ENCODE results near the gene PNPLA6.
"Not testable (repeated sequence)": the region's sequence is repeated elsewhere in the genome, so short reads cannot be mapped to it uniquely, and the experiment has no call there.

The PNPLA6 gene

DNA sequence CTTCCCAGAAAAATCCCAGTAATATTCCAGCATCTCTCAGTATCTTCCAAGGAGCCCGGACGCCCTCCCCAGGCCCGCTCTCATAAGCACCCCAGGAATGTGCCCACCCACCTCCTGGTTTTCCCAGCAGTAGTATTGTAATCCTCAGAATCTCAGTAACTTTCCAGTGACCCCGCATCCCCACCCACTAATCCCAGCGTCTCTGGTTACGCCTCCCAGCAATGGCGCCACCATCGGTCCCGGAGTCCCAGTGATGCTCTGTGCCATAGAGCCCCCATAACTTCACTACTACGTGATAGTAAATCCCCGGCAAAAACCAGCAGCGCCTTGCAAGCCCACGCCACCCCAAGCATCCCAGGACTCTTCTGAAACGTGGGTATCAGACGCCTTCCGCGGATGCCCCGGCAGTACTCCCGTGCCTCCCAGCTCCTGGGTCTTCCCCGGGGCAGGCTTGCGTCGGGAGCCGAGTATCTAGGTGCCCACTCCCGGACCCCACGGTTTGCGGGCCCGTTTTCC lies 928 bp upstream of the PNPLA6 start:
- peak; percentile 21 for DNase-seq

DNA sequence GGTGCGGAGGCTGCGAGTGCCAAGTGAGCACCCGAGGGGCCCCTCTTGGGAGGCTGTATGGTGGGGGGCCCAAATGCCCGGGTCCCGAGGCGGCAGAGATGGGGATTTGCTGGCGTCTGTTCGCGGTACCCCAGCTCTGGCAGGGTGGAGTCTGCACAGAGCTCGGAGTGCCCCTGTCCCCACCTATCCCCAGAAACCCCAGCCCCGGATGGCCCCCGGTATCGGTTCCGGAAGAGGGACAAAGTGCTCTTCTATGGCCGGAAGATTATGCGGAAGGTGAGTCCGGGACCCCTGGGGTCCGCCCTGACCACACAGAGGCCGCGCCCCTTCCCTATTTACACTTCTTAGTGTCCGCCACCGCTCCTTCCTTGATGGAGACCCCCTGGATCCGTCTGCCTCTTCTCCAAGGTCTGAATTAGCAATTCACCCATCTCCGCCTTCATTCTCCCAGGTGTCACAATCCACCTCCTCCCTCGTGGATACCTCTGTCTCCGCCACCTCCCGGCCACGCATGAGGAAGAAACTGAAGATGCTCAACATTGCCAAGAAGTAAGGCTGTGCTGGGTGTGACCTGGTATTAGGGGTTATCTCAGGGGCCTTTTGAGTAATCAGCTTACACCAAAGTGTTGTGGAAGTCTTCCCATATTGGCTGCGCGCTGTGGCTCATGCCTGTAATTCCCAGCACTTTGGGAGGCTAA lies 630 bp downstream of the PNPLA6 start:
- no peak for DNase-seq

DNA sequence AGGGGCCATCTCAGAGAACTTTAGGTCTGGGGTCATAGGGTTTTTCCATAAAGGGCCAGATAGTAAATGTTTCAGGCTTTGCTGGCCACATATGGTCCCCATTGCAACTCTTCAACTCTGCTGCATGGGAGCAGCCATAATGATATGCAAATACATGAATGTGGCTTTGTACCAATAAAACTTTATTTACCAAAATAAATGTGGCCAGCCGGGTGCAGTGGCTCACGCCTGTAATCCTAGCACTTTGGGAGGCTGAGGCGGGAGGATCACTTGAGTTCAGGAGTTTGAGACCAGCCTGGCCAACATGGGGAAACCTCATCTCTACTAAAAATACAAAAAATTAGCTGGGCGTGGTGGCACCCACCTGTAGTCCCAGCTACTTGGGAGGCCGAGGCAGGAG lies 3.5 kb downstream of the PNPLA6 start:
- DNase-seq, result not testable (repeated sequence)

DNA sequence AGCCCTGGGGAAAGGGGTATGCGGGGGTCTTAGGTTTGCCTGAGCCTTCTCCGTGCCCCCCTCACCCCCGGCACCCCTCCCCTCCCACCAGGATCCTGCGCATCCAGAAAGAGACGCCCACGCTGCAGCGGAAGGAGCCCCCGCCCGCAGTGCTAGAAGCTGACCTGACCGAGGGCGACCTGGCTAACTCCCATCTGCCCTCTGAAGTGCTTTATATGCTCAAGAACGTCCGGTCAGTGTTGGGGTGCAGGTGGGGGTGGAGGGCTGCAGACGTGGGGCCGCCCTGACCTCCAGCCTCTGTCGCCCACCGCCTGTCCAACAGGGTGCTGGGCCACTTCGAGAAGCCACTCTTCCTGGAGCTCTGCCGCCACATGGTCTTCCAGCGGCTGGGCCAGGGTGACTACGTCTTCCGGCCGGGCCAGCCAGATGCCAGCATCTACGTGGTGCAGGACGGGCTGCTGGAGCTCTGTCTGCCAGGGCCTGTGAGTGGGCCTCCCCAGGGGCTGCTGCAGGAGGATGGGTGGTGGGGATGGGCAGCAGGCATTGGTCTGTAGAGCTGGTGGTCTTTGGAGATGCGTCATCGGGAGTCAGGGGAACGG lies 4.4 kb downstream of the PNPLA6 start:
- DNase-seq, result no peak

DNA sequence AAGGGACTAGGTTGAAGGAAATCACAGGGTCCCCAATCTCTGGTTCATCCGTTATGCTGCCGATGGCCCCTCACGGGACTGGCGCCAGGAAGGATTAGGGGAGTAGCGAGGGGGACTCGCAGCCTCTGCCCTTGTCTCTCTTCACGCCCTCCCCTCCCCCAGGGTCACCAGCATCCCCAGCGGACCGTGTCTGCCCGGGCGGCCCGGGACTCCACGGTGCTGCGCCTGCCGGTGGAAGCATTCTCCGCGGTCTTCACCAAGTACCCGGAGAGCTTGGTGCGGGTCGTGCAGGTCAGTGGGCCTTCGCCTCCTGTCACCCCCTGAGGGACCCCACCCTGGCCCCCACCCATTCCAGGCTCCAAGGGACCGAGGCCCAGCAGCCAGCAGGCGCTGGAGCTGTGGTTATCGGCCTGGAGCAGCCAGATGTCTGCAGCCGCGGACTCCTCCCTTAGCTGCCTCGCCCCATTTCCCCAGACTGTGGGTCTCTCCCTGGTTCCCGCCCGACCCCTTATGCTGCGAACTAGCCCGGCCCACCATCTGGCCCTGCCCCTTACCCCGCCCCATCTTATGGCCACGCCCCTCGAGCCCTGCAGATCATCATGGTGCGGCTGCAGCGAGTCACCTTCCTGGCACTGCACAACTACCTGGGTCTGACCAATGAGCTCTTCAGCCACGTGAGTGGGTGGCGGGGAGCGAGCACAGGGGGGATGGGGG lies 5.4 kb downstream of the PNPLA6 start:
- DNase-seq, result no peak

DNA sequence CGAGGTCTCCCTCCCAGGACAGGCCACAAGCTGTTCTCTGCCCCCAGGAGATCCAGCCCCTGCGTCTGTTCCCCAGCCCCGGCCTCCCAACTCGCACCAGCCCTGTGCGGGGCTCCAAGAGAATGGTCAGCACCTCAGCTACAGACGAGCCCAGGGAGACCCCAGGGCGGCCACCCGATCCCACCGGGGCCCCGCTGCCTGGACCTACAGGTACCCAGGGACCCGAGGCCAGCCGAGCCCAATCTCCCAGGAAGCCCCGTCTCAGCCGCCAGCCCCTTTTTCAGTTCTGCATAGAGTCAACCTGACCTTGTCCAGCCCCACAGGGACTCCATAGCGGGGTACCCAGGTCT lies 5.9 kb downstream of the PNPLA6 start:
- DNase-seq, result no peak

DNA sequence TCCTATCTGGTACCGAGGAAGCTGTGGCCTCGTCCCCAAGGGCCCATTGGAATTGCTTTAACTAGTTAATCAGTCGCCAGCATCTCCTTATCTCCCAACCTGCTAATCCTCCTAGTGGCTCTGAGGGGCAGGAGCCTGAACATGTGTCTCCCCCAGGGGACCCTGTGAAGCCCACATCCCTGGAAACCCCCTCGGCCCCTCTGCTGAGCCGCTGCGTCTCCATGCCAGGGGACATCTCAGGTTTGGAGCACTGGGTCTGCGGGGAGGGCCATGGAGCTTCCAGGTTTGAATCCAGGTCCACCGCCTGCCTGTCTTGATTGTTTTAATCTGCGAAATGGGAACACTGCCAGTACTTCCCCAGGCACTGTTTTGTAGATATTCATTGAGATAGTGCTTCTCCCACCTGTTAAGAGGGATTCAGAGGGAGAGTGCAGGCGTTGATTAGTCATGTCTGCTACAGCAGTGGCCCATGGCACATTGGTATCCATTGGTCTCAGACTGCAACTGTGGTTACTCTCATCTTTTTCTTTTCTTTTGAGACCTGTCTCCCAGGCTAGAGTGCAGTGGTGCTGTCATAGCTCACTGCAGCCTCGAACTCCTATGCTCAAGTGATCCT lies 6.4 kb downstream of the PNPLA6 start:
- no peak for DNase-seq

DNA sequence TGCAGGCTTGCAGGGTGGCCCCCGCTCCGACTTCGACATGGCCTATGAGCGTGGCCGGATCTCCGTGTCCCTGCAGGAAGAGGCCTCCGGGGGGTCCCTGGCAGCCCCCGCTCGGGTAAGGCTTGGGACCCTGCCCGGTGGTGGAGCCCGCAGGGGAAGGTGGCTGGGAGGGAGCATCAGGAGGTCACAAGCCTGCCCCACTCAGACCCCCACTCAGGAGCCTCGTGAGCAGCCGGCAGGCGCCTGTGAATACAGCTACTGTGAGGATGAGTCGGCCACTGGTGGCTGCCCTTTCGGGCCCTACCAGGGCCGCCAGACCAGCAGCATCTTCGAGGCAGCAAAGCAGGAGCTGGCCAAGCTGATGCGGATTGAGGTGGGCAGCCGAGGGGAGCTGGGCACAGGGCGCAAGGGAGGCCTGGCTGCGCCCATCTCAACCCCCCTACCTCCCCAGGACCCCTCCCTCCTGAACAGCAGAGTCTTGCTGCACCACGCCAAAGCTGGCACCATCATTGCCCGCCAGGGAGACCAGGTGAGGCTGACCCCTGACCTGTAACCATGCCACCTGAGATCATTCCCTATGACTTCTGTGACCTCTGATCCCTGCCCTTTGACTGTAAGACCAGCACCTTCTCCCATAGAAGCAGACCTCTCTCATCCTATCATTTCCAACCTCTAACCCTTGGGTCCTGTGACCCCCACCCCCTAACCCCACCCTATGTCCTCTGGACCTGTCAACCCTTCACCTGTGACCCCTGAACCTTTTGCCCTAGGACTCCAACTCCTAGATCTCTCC lies 7.2 kb downstream of the PNPLA6 start:
- DNase-seq, result no peak

DNA sequence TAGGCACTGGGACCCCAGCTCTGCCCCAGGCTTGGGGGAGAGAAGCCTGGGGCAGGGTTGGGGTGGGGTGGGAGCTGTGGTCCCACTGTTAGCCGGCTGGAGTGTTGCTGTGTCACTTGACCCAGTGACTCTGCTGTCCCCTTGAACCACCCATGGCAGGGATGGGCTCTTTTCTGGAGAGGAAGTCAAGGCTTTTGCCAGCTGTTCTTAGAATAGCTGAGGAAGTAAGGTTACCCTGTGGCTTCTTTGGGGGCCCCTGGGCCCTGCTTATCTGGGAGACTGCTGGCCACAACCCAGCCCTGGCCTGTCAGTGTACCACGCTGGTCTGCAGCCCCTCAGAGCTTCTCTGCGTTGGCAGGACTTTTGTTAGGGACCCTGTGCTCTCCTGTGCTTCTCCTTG lies 9.1 kb downstream of the PNPLA6 start:
- DNase-seq, result no peak

DNA sequence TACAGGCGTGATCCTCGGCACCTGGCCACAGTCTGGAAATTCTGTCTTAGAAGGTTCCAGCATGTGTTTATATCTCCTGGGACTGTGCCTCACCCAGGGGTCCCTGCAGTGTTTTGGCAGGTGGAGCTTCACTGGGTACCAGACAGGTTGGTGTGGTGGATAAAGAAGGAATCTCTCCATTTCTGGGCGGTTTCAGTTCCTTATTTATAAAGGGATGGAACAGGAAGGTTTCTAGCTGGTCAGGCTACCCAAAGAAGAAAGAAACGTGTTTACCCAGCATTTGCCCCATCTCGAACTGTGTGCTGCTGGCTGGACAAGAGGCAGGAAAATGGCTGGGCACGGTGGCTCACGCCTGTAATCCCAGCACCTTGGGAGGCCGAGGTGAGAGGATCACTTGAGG lies 9.8 kb downstream of the PNPLA6 start:
- DNase-seq, result no peak

DNA sequence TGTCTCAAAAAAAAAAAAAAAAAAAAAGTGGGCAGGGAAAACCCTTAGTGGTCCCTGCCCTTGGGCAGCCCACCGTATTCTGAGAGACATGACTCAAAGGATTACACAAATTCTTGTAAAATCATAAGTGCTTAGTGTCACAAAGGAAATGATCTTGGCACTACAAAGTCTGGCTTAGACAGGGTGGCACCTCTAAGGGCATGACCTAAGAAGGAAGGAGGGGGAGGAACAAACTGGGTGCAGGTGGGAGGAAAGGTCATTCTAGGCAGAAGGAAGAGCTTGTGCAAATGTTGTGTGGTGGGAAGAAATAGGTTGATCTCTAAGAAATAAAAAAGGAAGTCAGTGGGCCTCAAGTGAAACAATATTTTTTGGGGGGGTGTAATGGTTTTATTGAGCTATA lies 10.4 kb downstream of the PNPLA6 start:
- no peak for DNase-seq

DNA sequence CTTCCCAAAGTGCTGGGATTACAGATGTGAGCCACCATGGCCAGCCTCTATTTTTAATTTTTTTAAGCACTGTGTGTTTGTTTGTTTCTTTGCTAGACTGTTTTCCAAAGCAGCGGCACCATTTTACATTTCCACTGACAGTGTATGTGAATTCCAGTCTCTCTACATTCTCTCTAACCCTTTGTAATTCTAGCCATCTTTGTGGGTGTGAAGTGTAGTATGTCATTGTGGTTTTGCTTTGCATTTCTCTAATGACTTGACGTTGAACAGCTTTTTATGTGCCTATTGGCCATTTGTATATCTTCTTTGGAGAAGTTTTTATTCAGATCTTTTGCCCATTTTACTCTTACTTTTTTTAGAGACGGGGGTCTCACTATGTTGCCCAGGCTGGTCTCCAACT lies 11.6 kb downstream of the PNPLA6 start:
- DNase-seq, result no peak

DNA sequence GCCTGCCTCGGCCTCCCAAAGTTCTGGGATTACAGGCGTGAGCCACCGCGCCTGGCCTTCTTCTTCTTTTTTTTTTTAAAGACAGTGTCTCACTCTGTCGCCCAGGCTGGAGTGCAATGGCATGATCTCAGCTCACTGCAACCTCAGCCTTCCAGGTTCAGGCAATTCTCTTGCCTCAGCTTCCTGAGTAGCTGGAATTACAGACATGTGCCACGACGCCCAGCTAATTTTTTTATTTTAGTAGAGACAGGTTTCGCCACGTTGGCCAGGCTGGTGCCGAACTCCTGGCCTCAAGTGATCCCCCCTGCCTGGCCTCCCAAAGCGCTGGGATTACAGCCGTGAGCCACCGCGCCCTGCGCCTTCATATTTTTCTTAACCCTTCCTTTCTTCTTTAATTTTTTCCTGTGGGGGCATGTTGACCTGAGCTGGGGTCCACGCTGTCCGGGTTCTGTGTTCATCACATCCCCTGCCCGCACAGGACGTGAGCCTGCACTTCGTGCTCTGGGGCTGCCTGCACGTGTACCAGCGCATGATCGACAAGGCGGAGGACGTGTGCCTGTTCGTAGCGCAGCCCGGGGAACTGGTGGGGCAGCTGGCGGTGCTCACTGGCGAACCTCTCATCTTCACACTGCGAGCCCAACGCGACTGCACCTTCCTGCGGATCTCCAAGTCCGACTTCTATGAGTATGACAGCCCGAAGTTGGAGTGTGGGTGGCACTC lies 14.1 kb downstream of the PNPLA6 start:
- DNase-seq, result no peak

DNA sequence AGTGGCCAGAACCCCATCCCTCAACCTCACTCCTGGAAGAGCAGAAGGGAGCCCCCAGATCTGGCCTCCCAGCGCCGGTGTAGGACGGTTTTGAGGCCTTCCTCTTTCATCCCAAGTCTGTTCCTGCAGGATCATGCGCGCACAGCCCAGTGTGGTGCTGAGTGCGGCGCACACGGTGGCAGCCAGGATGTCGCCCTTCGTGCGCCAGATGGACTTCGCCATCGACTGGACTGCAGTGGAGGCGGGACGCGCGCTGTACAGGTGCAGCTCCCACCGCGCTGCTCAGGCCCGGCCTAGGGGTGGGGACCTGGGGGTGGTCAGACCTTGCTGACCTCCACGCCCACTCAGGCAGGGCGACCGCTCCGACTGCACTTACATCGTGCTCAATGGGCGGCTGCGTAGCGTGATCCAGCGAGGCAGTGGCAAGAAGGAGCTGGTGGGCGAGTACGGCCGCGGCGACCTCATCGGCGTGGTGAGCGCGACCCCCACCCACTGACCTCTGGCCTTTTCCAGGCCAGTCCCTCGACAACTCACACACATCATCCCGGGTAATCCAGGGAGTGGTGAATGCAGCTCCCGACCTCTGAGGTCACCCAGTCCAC lies 14.8 kb downstream of the PNPLA6 start:
- DNase-seq, result no peak

DNA sequence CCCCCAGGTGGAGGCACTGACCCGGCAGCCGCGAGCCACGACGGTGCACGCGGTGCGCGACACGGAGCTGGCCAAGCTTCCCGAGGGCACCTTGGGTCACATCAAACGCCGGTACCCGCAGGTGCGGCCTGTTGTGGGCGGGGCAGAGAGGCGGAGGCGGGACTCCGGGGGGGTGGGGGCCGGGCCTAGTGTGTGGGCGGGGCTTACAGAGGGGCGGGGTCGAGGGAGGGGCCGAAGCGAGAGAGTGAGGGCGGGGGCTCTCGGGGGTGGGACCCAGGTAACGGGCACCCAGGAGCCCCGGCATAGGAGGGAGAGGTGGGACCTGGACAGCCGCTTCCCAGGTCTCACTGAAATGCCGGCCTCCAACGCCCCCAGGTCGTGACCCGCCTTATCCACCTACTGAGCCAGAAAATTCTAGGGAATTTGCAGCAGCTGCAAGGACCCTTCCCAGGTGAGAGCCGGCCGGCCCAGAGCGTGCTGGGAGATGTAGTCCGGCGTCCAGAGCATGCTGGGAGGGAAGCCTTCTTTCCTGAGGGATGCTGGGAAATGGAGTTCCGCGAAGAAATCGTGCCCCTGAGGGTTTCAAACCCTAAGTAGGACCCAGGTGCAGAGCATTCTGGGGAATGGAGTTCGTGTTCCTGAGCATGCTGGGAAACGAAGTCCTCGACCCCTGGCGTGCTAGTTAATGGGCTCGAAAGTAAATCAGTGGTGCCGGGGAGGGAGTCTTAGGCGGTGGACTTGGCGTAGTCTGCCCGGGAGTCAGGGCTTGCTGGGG lies 15.7 kb downstream of the PNPLA6 start:
- DNase-seq, result no peak

DNA sequence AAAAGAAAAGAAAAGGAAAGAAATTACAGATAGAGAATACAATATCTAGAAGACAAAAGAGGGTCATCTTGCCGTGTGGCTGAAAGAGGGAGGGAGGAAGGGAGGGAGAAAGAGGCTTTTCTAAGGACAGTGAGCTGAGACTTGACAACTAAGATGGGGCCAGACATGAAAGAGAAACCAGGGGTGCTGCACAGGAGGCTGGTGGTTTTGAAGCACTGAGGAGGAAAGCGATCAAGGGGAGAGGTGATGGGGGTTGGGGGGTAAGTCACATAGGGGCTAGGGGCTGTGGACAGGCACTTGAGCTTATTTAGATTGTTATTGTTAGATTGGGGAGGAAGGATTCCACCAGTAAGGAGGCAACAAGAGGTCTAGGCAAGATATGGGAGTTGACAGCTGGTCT lies 17.3 kb downstream of the PNPLA6 start:
- no peak for DNase-seq

DNA sequence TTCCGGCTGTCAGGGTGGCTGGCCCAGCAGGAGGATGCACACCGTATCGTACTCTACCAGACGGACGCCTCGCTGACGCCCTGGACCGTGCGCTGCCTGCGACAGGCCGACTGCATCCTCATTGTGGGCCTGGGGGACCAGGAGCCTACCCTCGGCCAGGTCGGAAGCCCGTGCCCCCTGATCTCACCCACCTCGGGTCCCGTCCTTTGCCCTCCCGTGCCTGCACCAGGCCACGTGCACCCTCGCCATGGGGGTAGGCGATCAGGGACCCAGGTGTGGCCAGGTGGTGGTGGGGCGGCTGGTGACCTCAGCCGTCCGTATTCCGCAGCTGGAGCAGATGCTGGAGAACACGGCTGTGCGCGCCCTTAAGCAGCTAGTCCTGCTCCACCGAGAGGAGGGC lies 19.0 kb downstream of the PNPLA6 start:
- DNase-seq, result no peak

DNA sequence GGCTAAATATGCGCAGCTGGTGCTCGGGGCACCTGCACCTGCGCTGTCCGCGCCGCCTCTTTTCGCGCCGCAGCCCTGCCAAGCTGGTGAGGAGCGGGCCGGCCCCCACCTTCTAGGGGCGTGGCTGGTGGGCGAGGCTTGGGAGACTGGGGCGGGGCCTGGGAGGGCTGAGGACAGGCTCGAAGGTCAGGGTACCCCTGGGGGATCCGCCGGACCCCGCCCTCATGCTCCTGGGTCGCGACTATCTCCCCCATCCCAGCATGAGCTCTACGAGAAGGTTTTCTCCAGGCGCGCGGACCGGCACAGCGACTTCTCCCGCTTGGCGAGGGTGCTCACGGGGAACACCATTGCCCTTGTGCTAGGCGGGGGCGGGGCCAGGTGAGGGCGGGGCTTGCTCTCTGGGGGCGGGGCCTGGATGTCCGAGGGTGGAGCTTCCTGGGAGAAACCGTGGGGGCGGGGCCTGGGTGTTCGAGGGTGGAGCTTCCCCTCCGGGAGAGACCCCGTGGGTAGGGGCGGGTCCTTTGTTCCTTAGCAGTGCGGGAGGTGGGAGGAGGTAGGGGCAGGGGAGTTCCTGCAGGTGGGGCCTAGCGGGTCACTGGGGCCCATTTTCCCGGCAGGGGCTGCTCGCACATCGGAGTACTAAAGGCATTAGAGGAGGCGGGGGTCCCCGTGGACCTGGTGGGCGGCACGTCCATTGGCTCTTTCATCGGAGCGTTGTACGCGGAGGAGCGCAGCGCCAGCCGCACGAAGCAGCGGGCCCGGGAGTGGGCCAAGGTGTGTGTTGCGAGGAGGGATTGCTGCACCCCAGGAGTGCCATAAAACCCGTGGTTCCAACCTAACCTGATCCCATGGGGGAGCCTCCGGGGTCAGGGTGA lies 19.7 kb downstream of the PNPLA6 start:
- no peak for DNase-seq

DNA sequence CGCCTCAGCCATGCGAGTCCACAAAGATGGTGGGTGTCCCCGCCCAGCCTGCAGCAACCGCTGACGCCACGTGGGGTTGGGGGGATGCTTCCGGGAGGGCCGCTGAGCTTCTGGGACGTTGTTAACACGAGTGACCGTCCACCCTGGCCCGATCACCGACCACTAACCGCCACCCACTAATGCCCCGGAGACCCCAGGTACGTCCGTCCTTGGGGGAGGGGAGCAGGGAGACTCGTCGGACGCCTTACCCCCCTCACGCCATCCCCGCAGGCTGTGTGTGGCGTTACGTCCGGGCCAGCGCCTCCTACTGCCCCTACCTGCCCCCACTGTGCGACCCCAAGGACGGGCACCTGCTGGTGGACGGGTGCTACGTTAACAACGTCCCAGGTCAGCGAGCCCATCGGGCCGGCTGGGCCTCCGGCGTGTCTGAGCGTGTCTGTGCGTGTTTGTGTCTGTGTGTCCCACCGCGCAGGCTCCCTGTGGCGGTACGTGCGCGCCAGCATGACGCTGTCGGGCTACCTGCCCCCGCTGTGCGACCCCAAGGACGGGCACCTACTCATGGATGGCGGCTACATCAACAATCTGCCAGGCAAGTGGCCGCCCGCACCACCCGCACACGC lies 21.3 kb downstream of the PNPLA6 start:
- DNase-seq, result no peak

DNA sequence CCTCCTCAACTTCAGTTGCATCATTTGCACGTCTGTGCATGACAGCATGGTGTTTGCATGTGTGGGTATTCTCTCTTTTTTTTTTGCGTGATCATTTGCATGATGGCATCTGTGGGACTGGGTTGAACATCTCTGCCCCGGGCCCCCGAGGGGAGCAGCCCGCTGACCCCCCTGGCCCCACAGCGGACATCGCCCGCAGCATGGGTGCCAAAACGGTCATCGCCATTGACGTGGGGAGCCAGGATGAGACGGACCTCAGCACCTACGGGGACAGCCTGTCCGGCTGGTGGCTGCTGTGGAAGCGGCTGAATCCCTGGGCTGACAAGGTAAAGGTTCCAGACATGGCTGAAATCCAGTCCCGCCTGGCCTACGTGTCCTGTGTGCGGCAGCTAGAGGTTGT lies 23.1 kb downstream of the PNPLA6 start:
- no peak for DNase-seq
